ENCODE measurements around the gene DCAF7.
A peak's percentile ranks its signal among the peaks of the same experiment; 100 is the strongest.

Gene DCAF7, protein sequence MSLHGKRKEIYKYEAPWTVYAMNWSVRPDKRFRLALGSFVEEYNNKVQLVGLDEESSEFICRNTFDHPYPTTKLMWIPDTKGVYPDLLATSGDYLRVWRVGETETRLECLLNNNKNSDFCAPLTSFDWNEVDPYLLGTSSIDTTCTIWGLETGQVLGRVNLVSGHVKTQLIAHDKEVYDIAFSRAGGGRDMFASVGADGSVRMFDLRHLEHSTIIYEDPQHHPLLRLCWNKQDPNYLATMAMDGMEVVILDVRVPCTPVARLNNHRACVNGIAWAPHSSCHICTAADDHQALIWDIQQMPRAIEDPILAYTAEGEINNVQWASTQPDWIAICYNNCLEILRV

DNA sequence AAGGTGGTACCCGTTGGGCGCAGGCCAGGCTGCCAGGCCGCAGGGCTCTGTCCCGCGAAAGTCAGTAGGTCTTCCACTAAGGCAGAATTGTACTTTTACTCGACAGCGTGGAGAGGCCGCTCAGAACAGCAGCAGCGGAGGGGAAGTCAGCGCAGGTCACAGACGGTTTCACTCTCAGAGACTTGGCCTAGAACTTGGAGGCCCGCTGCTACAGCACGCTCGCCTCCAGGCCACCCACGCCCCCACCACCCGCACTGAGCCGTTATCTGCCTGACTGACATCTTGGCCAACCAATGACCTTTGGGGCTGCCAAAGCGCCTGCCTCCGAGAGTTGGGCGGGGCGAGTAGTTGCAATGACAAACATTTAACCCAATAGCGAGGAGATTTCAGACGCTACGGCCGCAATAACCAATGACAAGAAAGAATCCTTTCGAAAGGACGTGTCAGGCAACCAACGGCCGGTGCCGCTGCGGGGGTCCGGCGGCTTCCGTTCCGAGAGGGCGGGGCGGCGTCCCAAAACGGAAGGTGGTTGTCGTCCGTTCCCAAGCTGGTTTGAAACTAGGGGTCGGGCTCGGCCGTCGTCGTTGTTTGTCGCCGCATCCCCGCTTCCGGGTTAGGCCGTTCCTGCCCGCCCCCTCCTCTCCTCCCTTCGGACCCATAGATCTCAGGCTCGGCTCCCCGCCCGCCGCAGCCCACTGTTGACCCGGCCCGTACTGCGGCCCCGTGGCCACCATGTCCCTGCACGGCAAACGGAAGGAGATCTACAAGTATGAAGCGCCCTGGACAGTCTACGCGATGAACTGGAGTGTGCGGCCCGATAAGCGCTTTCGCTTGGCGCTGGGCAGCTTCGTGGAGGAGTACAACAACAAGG lies at the start of gene DCAF7:
Gene DCAF7 (plus strand): TSS at position 532 of the 871 bp plus-strand sequence. CDS start 201 bp downstream, at position 733.
- DNase-seq = peak; percentile 100

DNA sequence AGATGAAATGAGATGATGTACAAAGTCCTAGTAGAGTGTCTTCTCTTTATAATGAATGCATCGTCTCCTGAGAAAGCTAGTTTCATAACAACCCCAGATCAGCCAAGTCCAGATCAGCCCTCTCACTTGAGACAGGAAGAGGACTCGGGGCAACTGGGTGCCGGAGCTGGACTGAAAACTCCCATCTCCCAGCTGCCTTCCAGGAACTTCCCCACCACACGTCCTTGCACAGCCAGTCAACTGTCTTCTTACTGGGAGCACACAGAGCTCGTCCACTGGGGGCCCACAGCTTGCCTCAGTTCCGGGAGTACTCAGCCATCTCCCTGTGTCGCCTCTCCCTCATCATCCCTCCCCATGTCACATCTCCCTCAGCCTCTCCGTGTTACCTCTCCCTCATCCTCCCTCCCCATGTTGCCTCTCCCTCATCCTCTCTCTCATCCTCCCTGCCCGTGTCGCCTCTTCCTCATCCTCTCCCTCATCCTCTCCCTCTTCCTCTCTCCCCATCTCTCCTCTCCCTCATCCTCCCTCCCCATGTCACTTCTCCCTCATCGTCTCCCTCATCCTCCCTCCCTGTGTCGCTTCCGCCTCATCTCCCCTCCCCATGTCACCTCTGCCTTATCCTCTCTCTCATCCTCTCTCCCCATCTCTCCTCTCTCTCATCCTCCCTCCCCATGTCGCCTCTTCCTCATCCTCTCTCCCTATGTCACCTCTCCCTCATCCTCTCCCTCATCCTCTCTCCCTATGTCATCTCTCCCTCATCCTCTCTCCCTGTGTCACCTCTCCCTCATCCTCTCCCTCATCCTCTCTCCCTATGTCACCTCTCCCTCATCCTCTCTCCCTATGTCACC lies 49.5 kb upstream of the DCAF7 start:
- no peak for DNase-seq

DNA sequence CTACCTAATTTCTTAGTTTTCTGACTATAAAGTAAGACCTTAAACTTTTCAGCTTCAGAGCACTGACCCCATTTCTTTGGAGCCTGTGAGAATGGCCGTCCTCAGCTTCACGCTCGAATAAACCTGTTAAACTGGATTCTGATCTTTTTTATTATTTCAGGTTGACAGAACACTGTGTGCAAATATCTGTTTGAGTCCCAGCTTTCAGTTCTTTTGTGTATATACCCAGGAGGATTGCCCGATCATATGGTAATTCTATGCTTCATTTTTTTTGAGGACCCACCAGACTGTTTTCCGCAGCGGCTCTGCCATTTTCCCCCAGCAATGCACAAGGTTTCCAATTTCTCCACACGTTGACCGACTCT lies 47.0 kb upstream of the DCAF7 start:
- DNase-seq = peak; percentile 90

DNA sequence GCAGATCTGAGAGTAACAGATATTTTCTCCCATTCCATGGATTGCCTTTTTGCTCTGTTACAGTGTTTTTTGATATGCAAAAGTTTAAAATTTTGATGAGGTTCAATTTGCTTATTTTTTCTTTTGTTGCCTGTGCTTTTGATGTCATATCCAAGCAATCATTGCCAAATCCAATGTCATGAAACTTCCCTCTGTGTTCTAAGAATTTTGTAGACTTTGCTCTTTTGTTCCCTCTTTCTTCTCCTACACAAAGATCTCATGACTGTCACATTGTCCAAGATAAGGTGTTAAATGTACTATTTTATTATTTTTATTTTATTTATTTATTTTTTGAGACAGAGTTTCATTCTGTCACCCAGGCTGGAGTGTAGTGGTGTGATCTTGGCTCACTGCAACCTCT lies 46.0 kb upstream of the DCAF7 start:
- no peak for DNase-seq

DNA sequence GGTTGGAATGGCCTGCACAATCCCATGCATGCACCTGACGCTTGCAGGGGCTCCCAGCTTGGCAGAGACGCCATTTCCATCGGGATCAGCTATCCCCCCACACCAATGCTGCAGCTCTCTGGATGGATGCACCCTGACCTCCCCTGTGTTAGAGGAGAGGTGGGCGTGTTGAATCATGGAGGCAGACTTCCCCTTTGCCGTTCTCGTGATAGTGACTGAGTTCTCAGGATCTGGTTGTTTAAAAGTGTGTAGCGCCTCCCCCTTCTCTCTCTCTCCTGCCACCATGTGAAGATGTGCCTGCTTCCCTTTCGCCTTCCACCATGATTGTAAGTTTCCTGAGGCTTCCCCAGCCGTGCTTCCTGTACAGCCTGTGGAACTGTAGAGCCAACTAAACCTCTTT lies 44.9 kb upstream of the DCAF7 start:
- DNase-seq = no peak

DNA sequence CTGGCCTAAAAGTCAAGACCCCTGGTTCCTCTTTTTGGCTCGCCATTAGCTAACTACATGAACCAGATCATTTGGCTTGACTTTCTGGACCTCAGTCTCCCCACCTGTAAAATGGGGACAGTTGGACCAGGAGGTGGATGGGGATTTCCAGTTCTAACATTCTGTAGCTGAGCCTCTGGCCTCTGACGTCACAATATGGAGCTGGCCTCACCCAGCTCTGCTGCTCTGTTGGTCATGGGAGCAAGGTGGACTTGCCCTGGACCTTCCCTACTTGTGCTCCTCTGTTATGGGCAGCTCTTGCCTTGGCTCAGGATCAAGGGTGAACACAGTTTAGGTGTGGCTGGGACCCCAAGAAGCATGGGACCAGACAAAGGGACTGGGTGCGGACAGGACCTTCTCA lies 43.6 kb upstream of the DCAF7 start:
- DNase-seq = no peak

DNA sequence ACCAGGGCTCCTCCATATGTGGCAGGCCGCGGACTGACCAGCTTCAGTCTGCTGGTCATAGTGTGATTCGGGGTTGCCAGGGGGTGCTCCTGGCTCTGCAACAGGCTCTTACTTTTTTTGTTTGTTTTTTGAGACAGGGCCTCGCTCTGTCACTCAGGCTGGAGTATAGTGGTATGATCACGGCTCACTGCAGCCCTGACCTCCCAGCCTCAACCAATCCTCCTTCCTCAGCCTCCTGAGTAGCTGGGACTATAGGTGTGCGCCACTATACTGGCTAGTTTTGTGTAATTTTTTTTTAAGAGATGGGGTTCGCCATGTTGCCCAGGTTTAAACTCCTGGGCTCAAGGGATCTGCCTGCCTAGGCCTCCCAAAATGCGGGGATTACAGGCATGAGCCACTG lies 38.9 kb upstream of the DCAF7 start:
- DNase-seq = no peak

DNA sequence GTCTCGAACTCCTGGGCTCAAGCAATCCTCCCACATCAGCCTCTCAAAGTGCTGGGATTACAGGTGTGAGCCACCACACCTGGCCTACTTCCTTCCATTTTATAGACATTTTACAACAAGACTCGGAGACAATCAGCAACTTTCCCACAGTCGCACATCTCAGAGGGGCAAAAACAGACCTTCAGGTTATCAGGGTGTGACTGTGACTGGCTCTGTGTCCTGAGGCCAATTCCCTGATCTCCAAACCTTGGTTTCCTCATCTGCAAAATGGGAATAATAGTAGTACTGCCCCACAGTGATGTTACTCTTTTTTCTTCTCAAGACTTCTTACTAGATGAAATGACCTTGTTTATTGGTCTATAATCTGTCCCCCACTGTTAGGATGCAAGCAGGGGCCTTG lies 37.9 kb upstream of the DCAF7 start:
- DNase-seq = no peak

DNA sequence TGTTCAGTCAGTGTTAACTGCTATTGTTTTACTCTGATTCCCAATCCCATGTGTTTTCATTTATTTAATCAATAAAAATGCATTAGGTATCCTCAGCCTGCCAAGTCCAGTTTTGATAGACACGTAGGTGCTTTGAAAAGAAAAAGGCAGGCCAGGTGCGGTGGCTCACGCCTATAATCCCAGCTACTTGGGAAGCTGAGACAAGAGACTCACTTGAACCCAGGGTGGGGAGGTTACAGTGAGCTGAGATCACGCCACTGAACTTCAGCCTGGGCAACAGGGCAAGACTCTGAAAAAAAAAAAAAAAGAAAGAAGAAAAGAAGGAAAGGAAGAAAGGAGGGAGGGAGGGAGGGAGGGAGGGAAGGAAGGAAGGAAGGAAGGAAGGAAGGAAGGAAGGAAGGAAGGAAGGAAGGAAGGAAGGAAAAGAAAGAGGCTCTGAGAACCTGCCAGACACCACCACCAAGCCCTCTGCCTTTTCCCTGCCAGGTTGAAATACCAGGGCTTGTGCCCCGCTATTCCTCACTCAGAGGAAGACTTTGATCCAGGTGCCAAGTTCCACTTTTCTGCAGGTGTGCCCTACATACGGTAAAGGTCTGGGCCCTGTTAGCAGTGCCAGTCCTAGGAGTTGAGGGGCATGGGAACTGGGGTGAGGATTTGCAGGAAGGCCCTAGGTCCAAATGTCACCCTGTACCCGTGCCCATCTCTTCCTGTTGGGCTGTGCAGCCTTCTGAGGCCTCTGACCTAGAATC lies 37.2 kb upstream of the DCAF7 start:
- DNase-seq = no peak

DNA sequence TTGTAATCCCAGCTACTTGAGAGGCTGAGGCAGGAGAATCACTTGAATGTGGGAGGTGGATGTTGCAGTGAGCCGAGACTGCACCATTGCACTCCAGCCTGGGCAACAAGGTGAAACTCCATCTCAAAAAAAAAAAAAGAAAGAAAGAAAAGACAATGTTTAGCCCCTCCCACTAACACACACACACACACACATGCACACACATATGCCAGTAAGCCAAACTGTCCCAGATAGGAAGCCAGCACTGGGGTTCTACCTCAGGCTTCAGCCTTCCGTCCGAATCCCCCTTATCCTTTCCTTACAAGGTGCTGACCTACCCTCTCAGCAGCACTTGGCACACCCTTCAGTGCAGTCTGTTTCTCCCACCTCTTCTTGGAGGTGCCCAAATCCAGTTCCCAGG lies 35.8 kb upstream of the DCAF7 start:
- DNase-seq = no peak

DNA sequence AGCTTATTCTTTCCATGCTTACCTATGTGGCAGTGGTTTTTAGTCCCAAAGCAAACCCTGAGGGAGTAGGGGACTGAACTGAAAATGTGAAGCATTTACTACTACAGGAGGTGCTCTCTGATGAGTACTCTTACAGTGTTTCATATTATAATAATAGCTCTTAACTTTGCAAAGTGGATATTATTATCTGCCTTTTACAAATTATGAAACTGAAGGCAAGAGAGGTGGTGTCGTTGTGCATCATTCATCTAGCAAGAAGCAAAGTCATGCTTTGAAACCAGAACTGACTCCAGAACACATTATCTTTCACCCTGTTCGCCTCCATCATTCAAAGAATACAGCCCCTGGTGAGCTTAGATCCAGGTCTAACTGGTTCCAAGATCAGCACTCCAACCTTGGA lies 35.3 kb upstream of the DCAF7 start:
- no peak for DNase-seq

DNA sequence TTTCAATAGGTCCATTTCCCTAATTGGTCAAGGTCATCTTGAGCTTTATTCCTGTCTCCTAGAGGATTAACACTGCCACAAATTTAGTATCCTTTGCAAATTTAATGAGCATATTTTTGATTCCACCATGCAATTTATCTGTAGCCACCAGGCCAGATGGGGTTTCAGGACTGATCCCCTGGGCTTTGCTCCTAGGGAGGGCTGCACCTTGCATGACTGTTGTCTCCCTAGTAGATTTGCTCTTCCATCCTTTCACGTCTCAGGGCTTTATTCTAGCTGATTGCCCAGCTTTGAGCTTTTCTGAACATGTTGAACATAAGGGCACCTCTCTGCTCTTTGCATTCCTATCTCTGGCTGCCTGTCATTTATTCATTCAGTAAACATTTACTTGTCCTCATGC lies 34.9 kb upstream of the DCAF7 start:
- no peak for DNase-seq

DNA sequence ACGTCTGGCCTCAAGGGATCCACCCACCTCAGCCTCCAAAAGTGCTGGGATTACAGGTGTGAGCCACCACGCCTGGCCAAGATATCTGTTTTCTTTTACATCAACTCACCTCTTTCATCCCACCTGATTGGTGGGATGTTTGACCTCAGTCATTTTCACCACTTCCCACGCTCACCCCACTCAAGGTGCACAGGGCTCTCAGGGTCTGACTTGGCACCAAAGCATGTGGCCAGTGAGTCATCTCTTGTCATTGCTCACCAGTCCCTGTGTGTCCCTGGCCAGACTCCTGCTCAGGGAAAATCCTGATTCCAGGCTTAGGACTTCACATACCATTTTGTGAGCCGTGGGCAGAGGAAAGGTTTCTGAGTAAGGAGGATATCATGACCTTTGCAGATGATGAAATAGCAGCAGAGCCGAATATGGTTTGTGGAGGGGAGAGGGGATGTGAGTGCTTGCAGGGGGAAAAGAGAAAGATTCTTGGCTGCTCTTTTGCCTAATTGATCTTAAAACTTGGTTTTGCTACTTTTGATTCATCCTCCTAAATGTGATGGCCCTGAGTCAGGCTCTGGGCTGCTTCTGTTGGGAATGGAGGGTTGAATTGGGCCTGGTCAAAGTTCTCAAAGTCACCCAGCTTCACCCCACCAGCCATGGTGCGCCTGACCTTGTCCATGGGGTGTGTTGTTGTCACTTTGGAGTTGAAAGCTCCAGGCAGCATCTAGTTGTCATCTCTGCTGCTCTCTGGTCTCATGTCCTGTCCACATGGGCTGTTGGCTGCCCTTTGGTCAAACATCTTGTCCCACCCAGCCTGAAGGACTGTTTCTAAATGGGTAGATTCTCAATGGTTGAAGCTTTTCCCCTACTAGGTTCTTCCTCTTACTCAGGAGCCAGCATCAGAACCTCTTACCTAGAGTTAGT lies 33.1 kb upstream of the DCAF7 start:
- no peak for DNase-seq

DNA sequence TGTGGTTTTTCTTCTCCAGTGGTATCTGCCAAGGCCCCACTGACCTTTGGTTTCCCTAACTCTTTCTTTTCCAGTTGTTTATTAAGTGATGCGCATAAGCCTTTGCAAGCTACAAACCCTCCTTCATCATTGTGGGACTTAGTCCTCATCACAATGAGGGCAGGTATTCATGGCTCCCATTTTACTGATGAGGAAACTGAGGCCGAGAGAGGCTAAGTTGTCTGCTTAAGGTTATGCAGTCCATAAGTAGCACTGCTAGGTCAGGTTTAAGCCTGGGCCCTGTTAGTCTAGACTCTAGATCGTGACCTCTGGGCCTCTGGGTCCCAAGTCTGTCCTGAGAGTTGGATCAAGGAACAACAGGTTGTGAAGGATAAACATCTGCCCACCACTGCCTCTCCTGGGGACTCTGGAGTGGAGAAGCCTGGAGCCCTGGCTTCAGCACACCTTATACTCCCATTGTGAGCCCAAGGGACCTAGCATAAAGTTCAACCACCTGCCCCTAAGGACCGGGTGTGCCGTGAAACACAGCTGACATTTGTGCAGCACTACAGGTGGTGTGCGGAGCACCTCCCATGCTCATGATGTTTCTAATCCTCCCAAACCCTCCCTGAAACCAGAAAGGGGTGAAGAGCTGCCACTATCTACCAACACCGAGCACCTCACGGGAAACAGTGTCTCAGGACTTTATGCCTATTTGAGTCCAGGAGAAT lies 32.3 kb upstream of the DCAF7 start:
- DNase-seq = peak; percentile 60

DNA sequence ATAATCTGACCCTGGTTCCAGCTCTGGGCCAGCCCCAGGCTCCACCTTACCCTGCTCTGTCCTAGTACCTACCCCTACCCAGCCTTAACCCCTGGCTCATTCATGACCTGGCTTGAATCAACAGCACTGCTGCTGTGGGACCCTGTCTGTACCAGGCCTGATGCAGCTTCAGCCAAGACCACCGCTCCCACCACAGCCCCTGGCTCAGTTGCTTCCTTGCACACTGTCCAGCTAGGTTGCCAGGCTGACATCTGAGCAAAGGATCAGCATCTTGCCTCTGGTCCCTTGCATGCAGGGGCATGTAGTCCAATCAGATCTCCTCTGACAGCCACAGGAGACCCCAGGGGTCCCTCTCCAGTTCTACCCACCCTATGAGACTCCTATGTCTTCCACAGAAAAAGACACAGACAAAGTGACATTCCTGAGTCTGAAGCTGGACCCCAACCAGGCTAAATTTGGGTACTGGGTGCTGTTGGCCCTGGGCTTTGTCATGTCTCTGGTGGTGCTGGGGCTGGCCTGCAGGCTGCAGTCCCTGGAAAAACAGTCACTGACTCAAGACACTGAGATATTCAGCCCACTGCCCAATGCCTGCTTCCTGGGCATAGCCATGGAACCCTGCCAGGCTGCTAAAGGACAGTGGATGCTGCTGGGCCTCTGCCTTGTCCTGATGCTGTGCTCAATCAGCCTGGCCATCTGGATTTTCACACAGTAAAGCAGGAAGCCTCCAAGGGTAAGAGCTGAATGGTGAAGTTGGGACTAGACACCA lies 31.0 kb upstream of the DCAF7 start:
- peak; percentile 55 for DNase-seq

DNA sequence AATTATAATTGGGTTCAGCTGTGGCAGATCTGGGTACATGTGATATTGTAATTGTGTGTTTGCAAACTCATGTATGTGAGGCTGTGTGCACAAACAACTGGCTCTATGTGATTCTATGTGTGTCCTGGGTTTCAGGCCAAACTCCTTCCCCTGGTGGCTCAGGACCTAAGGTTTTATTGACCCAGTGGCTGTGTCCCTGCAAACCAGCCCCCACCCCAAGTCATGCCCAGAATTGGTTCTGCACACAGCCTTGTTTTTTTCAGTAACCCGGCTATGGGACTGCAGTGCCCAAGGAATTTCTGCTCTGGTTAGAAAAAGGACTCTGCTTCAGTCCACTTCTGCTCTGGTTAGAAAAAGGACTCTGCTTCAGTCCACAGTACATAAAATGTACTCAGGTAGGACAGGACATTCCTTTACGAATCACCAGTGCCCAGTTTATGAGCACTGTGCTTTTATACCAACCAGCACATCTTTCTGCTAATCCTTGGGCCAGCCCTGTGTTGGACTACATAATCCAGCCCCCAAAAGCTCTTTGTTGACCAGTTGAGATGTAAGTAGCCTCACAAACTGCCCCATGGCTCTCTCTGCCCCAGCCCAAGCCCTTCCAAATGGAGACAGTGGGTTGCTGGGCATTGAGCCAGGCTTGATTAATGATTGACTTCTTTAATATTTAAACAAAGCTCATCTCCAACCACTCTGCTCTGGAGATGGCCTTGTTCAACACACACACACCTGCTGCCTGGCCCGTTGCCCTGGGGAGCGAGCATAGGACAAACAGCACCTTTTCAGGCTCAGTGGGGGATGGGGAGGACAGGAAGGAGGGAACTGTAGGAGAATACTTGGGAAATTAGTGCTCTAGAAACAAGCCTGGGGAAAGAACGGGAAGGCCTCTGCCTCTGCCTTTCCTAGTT lies 30.1 kb upstream of the DCAF7 start:
- peak; percentile 98 for DNase-seq

DNA sequence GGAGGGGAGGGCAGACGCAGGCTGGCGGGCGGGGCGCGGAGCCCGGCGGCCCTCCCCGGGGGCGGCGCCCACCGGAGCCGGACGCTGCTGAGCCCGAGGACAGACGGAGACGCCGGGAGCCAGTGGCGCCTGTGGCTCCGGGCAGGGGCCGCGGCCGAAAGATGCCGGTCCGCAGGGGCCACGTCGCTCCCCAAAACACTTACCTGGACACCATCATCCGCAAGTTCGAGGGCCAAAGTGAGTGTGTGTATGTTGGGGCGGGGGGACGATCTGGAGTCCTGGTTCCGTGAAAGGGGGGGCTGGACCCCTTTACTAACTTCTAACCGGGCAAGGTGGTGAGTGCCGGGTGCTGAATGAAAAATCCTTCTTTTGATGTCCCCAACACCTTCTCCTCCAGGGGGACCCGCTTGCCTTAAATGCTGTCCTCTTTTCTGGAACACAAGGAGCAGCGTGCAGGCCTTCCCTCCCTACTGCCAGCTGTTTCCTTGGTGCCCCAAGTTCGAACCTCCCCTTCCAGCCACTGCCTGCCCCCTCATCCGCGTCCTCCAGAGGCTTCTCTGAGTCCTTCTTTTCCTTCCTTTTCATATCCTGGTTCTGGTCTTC lies 26.9 kb upstream of the DCAF7 start, which contains the start of gene KCNH6:
Gene KCNH6 (plus strand): TSS at position 106 of the 603 bp plus-strand sequence. CDS start 56 bp downstream, at position 162.
- peak; percentile 64 for DNase-seq

DNA sequence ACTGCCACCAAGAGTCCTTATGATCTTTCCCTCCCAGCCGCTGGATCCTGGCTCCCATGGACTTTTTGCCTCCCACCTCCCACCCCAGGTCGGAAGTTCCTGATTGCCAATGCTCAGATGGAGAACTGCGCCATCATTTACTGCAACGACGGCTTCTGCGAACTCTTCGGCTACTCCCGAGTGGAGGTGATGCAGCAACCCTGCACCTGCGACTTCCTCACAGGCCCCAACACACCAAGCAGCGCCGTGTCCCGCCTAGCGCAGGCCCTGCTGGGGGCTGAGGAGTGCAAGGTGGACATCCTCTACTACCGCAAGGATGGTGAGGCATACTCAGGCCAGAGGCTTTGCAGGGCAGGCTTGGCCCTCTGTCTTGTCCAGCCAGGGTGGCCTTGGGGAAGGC lies 26.2 kb upstream of the DCAF7 start:
- no peak for DNase-seq
